ENCODE results near the gene UPK1A. TPM values are rescaled to one million over a fixed set of nuclear protein-coding genes. Genes with fewer than 3 reads are reported as not detected.

UPK1A gene
- total RNA-seq, 1 experiment from 2014 or later, result 0.69 TPM

DNA sequence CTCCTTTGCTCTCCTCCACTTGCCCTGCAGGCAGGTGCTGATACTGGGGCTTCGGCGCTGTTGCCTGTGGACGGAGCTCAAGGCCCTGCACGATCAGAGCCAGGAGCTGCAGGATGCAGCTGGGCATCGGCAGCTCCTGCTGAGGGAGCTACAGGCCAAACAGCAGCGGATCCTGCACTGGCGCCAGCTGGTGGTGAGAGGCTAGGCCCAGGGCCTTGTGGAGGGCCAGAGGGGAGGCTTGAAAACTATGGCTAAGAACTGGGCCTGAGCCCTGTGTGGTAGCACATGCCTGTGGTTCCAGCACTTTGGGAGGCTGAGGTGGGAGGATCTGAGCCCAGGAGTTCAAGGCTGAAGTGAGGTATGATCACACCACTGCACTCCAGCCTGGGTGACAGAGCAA lies 47.5 kb upstream of the UPK1A start:
- Histone ChIP-seq H3K27me3 (ENCODE audit: insufficient read depth, low read length) (no peaks in the 10 kb centered on the region), H3K9ac (ENCODE audit: low read length) (no peak overlapping the region), H3K4me3 (replicated peaks in 1 of 2; ENCODE audit: low read depth in 1 of 2, low read length in 2 of 2) (no peak overlapping the region), H3K79me2 (ENCODE audit: insufficient read depth, low read length) (no peaks in the 10 kb centered on the region), H3K36me3 (ENCODE audit: control insufficient read depth in 1 of 2, insufficient read depth in 2 of 2, low read length in 2 of 2) (no peaks in the 10 kb centered on the region; a peak in 3 of 4 replicates), H3K9me2 (ENCODE audit: insufficient read depth) (no peaks in the 10 kb centered on the region), H3K9me3 (ENCODE audit: control insufficient read depth in 1 of 2, insufficient read depth in 1 of 2, low read depth in 1 of 2, low read length in 2 of 2) (no peaks in the 10 kb centered on the region), H4K20me1 (ENCODE audit: insufficient read depth) (no peaks in the 10 kb centered on the region), H3K27ac (ENCODE audit: low read depth, low read length) (no peak overlapping the region), H3K4me2 (ENCODE audit: low read length) (no peak overlapping the region), H3K4me1 (ENCODE audit: control insufficient read depth in 1 of 2, insufficient read depth in 2 of 2, low read length in 2 of 2) (peaks cover 0 to under 1% of the 10 kb centered on the region in 2 experiments; a peak in 1 of 4 replicates), H2AFZ (ENCODE audit: low read depth, low read length, poor library complexity, severe bottlenecking) (no peak overlapping the region)
- no peak for DNase-seq (ENCODE audit: low read depth, low spot score)
- BruUV-seq (replicated peaks), result no TSS peak
- TF ChIP-seq CTCF (IDR thresholded peaks at IDR 0.05 in 2 of 3, conservative IDR thresholded peaks at IDR 0.05 in 1 of 3; ENCODE audit: borderline replicate concordance in 1 of 3, insufficient read depth in 1 of 3, low read depth in 2 of 3, low read length in 2 of 3), result peak; percentile 15 to 36 (median 28); a peak in 2 of 6 replicates
- TF ChIP-seq RAD21 (IDR thresholded peaks at IDR 0.05; ENCODE audit: low read depth), result no peak
- RAD21 ChIA-PET (ENCODE audit: low non-redundant PET in 1 of 2, low total read pairs in 2 of 2, uncharacterized antibody in 2 of 2, unreplicated experiment in 2 of 2), result interaction anchor here in 1 of 2 experiments (0.6 kb wide), 1 partner anchor 51 kb away, joined by 3 read pairs; no protein-coding TSS in a partner anchor
- CTCF ChIA-PET, result no interaction called here
- ATAC-seq, result peak; percentile 77
- intact Hi-C loops (cut with micrococcal nuclease), result no loop called here
- POLR2A ChIA-PET, result no interaction called here

DNA sequence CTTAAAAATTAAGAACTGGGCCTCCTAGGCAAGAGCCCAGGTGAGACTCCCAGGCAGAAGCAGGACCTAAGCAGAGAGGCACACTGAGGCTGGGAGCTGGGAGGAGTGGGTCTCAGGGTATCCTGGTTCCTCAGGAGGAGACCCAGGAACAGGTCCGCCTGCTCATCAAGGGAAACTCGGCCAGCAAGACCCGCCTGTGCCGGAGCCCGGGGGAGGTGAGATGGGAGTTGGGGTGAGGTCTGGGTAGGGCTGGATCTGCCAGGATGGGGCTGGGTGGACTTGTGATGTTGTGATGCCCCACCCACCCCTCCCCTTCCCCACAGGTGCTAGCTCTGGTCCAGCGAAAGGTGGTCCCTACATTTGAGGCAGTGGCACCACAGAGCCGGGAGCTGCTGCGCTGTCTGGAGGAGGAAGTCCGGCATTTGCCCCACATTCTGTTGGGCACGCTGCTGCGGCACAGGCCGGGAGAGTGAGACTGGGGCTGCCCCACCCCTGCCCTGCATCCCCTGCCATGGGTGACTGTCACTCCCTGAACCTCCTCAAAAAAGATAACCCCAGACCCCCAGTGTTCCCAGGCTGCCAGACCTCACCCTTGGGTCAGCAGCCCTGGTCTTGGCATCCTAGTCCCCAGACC lies 46.9 kb upstream of the UPK1A start:
- H2AFZ ChIP-seq (ENCODE audit: low read depth, low read length, poor library complexity, severe bottlenecking), result no peak overlapping the region
- H3K4me1 ChIP-seq (ENCODE audit: control insufficient read depth in 1 of 2, insufficient read depth in 2 of 2, low read length in 2 of 2), result no peaks in the 10 kb centered on the region
- no peak for DNase-seq (ENCODE audit: low read depth, low spot score)
- no peaks in the 10 kb centered on the region for H3K27me3 ChIP-seq (ENCODE audit: insufficient read depth, low read length)
- TF ChIP-seq EZH2 (IDR thresholded peaks at IDR 0.05), result no peak
- ChIA-PET RAD21 (ENCODE audit: low non-redundant PET in 1 of 2, low total read pairs in 2 of 2, uncharacterized antibody in 2 of 2, unreplicated experiment in 2 of 2) (interaction anchor here in 1 of 2 experiments (0.6 kb wide), 1 partner anchor 52 kb away, joined by 3 read pairs; no protein-coding TSS in a partner anchor), POLR2A (no interaction called here), CTCF (no interaction called here)
- H3K4me3 ChIP-seq (replicated peaks in 1 of 2; ENCODE audit: low read depth in 1 of 2, low read length in 2 of 2), result no peak overlapping the region
- no peak overlapping the region for H3K9ac ChIP-seq (ENCODE audit: low read length)
- no peak overlapping the region for H3K4me2 ChIP-seq (ENCODE audit: low read length)
- intact Hi-C loops (cut with micrococcal nuclease), result no loop called here
- no peak overlapping the region for H3K27ac ChIP-seq (ENCODE audit: low read depth, low read length)
- no peaks in the 10 kb centered on the region for H3K9me3 ChIP-seq (ENCODE audit: control insufficient read depth in 1 of 2, insufficient read depth in 1 of 2, low read depth in 1 of 2, low read length in 2 of 2)
- H3K9me2 ChIP-seq (ENCODE audit: insufficient read depth), result no peaks in the 10 kb centered on the region
- H4K20me1 ChIP-seq (ENCODE audit: insufficient read depth), result no peaks in the 10 kb centered on the region
- ATAC-seq, result no peak
- H3K79me2 ChIP-seq (ENCODE audit: insufficient read depth, low read length), result no peaks in the 10 kb centered on the region
- BruUV-seq (replicated peaks), result no TSS peak
- H3K36me3 ChIP-seq (ENCODE audit: control insufficient read depth in 1 of 2, insufficient read depth in 2 of 2, low read length in 2 of 2), result no peaks in the 10 kb centered on the region; a peak in 2 of 4 replicates

Measured in HCT116 (cell line).